Body of pancreas (tissue), 4 donors: ENCODE data around the gene TKFC. TPM values are rescaled to one million over a fixed set of nuclear protein-coding genes. Genes with fewer than 3 reads are reported as not detected.

Experiments used
- ATAC-seq: fragments of 150-250 bp; one replicate; pipeline ENCODE4 v1.9.1; 2016
- DNase-seq, 4 donors: peaks; one replicate each; pipeline ENCODE4 v3.0.0-alpha.2; 2019
- H3K27ac ChIP-seq, 4 donors: fragments of 200-600 bp; sonication (generic); 1 replicate in 3 of 4; 2 replicates in 1 of 4; pipeline versions ENCODE4 v1.5.1 to v1.6.1; 2016 to 2019; ENCODE audit warnings: mild to moderate bottlenecking in 1 of 4, mixed read lengths in 1 of 4, moderate library complexity in 1 of 4
- H3K27me3 ChIP-seq, 2 donors: fragments of 200-600 bp; sonication (generic); one replicate each; pipeline ENCODE4 v1.6.0; 2016; ENCODE audit warnings: mild to moderate bottlenecking in 1 of 2
- H3K36me3 ChIP-seq, 2 donors: fragments of 200-600 bp; sonication (generic); replicated peaks in 1 of 2; 2 replicates each; pipeline ENCODE4 v1.5.1; 2016; ENCODE audit warnings: low read depth in 2 of 2; ENCODE audit not compliant: insufficient read depth in 1 of 2
- H3K4me1 ChIP-seq: fragments of 200-600 bp; sonication (generic); one replicate; pipeline ENCODE4 v1.6.0; 2016
- H3K4me3 ChIP-seq, 2 donors: fragments of 200-600 bp; sonication (generic); 1 replicate in 1 of 2; 2 replicates in 1 of 2; pipeline ENCODE4 v1.5.1; 2016 to 2019
- H3K9me3 ChIP-seq, 3 donors: fragments of 200-600 bp; sonication (generic); 1 replicate in 2 of 3; 2 replicates in 1 of 3; pipeline ENCODE4 v1.5.1; 2016
- POLR2A ChIP-seq, 3 donors: fragments of 450-650 bp; IDR thresholded peaks; one replicate each; pipeline ENCODE4 v1.6.1; 2016; ENCODE audit warnings: antibody characterized with exemption in 3 of 3, mild to moderate bottlenecking in 2 of 3
- WGBS, 2 donors: methylation state at CpG; one replicate each; pipeline ENCODE4 v1.1.5; 2017; 5-methylcytosine and 5-hydroxymethylcytosine counted together
- intact Hi-C: fragments of 100-400 bp; cut with DNase I; formaldehyde crosslinking; loops from one replicate; pipeline ENCODE4 v1.15.1; 2023
- total RNA-seq, 2 donors: library from RNA; depleted of rRNA; stranded (reverse); fragments of >200 nt; gene quantifications; one replicate each; pipeline ENCODE4 v1.1.0, GENCODE V29; 2016
- TF ChIP-seq, protein P1 (sequence below), 7 experiments: fragments of 450-650 bp in 4 of 7; fragments of 200-600 bp in 3 of 7; sonication (generic) in 3 of 7; IDR thresholded peaks; one replicate each; pipeline ENCODE4 v1.5.1; 2016 to 2019; ENCODE audit warnings: antibody characterized with exemption in 7 of 7

The TKFC gene
- total RNA-seq, 2 donors from 2014 or later, result 27.5 to 38.6 TPM

DNA sequence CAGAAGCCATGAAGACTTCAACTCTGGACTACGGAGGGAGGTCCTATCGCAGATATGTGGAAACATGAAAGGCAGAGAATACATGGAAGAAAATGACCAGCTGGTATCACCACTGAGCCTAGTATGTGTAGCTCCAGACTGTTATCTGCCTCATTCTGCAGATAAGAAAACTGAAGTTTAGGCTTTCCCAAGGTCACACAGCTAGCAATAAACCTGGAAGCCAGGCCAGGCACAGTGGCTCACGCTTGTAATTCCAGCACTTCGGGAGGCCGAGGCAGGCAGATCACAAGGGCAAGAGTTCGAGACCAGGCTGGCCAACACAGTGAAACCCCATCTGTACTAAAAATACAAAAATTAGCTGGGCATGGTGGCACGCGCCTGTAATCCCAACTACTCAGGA is 22.3 kb upstream of the TKFC start:
- TF ChIP-seq, protein P1, sequence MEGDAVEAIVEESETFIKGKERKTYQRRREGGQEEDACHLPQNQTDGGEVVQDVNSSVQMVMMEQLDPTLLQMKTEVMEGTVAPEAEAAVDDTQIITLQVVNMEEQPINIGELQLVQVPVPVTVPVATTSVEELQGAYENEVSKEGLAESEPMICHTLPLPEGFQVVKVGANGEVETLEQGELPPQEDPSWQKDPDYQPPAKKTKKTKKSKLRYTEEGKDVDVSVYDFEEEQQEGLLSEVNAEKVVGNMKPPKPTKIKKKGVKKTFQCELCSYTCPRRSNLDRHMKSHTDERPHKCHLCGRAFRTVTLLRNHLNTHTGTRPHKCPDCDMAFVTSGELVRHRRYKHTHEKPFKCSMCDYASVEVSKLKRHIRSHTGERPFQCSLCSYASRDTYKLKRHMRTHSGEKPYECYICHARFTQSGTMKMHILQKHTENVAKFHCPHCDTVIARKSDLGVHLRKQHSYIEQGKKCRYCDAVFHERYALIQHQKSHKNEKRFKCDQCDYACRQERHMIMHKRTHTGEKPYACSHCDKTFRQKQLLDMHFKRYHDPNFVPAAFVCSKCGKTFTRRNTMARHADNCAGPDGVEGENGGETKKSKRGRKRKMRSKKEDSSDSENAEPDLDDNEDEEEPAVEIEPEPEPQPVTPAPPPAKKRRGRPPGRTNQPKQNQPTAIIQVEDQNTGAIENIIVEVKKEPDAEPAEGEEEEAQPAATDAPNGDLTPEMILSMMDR (IDR thresholded peaks at IDR 0.05), result no peak
- TF ChIP-seq POLR2A (IDR thresholded peaks at IDR 0.05), result no peak
- ATAC-seq (no peak), DNase-seq (no peak)
- H3K36me3 ChIP-seq, result peaks cover 24 to 68% of the 10 kb centered on the region in 2 donors
- intact Hi-C loops, result no loop called here
- H3K4me1 ChIP-seq, result no peaks in the 10 kb centered on the region
- H3K9me3 ChIP-seq, result no peaks in the 10 kb centered on the region
- H3K27me3 ChIP-seq, result no peaks in the 10 kb centered on the region
- no peak overlapping the region for H3K4me3 ChIP-seq
- 57 to 73% methylated on average over 8 of the region's 8 CpGs for WGBS, 2 donors
- no peak overlapping the region for H3K27ac ChIP-seq

DNA sequence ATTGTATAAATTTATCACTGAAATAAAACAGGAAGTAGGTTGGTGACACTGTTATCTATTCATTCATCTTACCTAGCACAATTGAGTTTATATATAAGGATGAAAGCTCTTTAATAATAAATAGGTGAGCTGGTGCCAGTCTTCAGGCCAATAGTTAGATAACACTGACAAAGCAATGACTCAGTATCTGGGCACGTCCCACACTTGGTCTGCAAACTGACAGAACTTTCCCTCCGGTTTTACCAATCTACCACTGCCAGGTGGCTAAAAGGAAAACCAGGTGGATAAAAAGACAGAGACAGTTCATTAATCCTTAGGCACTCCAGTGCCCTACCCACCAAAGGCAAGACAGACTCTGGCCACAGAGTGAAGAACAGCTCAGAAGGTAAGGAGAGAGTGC is 17.8 kb upstream of the TKFC start:
- Histone ChIP-seq H3K36me3 (peaks cover 28 to 47% of the 10 kb centered on the region in 2 donors), H3K27ac (no peak overlapping the region), H3K9me3 (no peaks in the 10 kb centered on the region), H3K27me3 (no peaks in the 10 kb centered on the region), H3K4me3 (no peak overlapping the region), H3K4me1 (no peaks in the 10 kb centered on the region)
- ATAC-seq (no peak), DNase-seq (no peak)
- WGBS, 2 donors, result 31 to 51% methylated on average over 2 of the region's 2 CpGs
- TF ChIP-seq POLR2A (IDR thresholded peaks at IDR 0.05), result no peak
- TF ChIP-seq, protein P1 (IDR thresholded peaks at IDR 0.05), result no peak
- intact Hi-C loops, result no loop called here

DNA sequence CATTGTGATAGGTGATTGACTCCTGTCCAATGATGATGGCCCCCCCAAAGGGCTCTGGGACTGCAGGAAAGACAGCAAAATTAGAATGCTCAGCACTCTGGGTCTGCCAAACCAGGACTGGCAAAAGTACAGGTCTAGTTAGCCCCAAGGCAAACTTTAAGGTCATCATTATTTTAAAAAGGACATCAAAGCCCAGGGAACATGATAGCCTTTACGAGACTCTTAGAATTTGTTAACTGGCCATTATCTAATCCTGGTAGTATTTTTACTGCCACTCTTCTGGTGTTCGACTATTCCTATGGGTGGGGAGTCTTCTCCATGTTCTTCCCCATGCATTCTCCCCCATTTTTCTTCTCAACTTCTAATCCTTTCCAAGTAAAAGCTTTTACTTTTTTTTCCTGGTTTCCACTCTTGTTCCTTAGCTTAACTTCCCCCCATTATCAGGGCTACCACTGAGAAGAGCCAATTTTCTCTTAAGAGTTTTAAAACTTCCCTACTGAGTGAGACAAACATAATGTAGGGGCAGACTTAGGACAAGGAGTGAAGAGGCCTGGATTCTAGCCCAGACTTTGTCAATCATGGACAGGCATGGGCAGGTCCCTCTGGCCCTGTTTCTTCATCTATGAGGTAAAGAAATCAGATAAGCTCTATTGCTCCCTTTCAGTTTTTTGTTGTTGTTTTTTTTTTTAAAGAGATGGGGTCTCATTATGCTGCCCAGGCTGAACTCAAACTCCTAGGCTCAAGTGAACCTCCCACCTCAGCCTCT is 7.2 kb upstream of the TKFC start:
- no peak for DNase-seq
- Histone ChIP-seq H3K36me3 (peaks cover 21 to 33% of the 10 kb centered on the region in 2 donors), H3K27ac (no peak overlapping the region), H3K4me1 (peaks cover 8% of the 10 kb centered on the region), H3K9me3 (no peaks in the 10 kb centered on the region), H3K4me3 (no peak overlapping the region), H3K27me3 (no peaks in the 10 kb centered on the region)
- no peak for ATAC-seq
- 80 to 90% methylated on average over 2 of the region's 2 CpGs for WGBS, 2 donors
- no peak for TF ChIP-seq POLR2A (IDR thresholded peaks at IDR 0.05)
- TF ChIP-seq, protein P1 (IDR thresholded peaks at IDR 0.05), result no peak
- intact Hi-C loops, result no loop called here

DNA sequence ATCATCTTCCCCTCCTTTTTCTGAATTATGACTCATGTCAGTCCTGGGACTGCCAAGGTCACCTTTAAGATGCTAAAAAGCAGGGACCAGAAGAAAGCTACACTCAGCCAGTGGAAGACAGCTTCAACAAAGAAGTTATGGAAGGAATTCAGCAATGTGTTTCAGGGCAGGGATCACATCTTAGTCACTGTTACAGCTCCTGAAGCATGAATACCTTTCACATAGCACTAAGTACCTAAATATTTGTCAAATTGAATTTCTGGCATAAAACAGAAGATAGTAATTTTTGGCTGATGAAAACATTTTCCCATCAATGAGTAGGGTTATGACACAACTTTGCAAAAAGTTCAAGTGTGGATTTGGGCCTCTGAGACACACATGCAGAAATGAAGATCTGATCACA is 5.4 kb upstream of the TKFC start:
- Histone ChIP-seq H3K4me3 (no peak overlapping the region), H3K27ac (no peak overlapping the region), H3K9me3 (no peaks in the 10 kb centered on the region), H3K36me3 (peaks cover 8 to 28% of the 10 kb centered on the region in 2 donors), H3K27me3 (no peaks in the 10 kb centered on the region), H3K4me1 (peaks cover 21% of the 10 kb centered on the region)
- intact Hi-C loops, result no loop called here
- ATAC-seq (no peak), DNase-seq (no peak)
- TF ChIP-seq, protein P1 (IDR thresholded peaks at IDR 0.05), result no peak
- TF ChIP-seq POLR2A (IDR thresholded peaks at IDR 0.05), result no peak

DNA sequence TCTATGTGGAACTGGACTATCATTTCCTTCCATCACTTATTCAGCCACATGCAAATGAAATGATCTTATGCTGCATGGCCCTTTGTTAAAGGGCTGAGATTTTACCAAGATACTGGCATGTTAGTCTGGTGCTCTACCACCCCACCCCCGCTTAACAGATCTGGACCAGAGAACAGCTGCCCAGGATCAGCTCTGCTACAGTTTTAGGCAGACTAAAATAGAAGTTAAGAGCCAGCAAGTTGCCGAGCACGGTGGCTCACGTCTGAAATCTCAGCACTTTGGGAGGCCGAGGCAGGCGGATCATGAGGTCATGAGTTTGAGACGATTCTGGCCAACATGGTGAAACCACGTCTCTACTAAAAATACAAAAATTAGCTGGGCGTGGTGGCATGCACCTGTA is 4.7 kb upstream of the TKFC start:
- Histone ChIP-seq H3K27me3 (no peaks in the 10 kb centered on the region), H3K36me3 (peaks cover 4 to 22% of the 10 kb centered on the region in 2 donors), H3K9me3 (no peaks in the 10 kb centered on the region), H3K4me1 (peaks cover 21% of the 10 kb centered on the region), H3K27ac (no peak overlapping the region), H3K4me3 (no peak overlapping the region)
- 85 to 87% methylated on average over 9 of the region's 9 CpGs for WGBS, 2 donors
- TF ChIP-seq POLR2A (IDR thresholded peaks at IDR 0.05), result no peak
- TF ChIP-seq, protein P1 (IDR thresholded peaks at IDR 0.05), result no peak
- intact Hi-C loops, result no loop called here
- DNase-seq (no peak), ATAC-seq (no peak)
